ENCODE measurements around the gene COL4A5. TPM values are rescaled to one million over a fixed set of nuclear protein-coding genes. Genes with fewer than 3 reads are reported as not detected.

Gene COL4A5
- total and polyA plus RNA-seq, 4 donors, result 0.63 to 10.3 (median 1.2) TPM

GRCh38 chrX:108396986-108397385, 42.7 kb upstream of the COL4A5 start:
- WGBS, result 100% methylated on average over 1 of the region's 1 CpG
- Histone ChIP-seq H3K4me3 (ENCODE audit: low read depth in 1 of 3, low read length in 3 of 3) (no peak overlapping the region), H3K4me1 (ENCODE audit: control insufficient read depth in 4 of 4, insufficient read depth in 4 of 4, low read length in 3 of 4) (no peaks in the 10 kb centered on the region), H3K27ac (ENCODE audit: low read depth in 1 of 2, low read length in 2 of 2) (no peak overlapping the region), H3K9me3 (ENCODE audit: control insufficient read depth in 4 of 4, low read length in 3 of 4) (no peaks in the 10 kb centered on the region), H3K9ac (ENCODE audit: low read depth in 1 of 2, low read length in 2 of 2) (no peak overlapping the region), H3K36me3 (ENCODE audit: control insufficient read depth in 4 of 4, insufficient read depth in 3 of 4, low read depth in 1 of 4, low read length in 3 of 4) (no peaks in the 10 kb centered on the region), H3K27me3 (ENCODE audit: control insufficient read depth in 4 of 4, insufficient read depth in 4 of 4, low read length in 3 of 4) (no peaks in the 10 kb centered on the region)
- no peak for DNase-seq (ENCODE audit: low spot score)
- no peak for TF ChIP-seq CTCF (IDR thresholded peaks at IDR 0.05; ENCODE audit: low read depth, low read length, missing input control)
- no peak for TF ChIP-seq FOXA2 (IDR thresholded peaks at IDR 0.05)
- TF ChIP-seq EGR1 (IDR thresholded peaks at IDR 0.05; ENCODE audit: low read depth in 2 of 2), result no peak
- TF ChIP-seq RAD21 (IDR thresholded peaks at IDR 0.05), result no peak
- no peak for TF ChIP-seq ATF3 (IDR thresholded peaks at IDR 0.05)
- TF ChIP-seq NR2F2 (IDR thresholded peaks at IDR 0.05), result no peak
- TF ChIP-seq HNF4A (conservative IDR thresholded peaks at IDR 0.05), result no peak
- no peak for TF ChIP-seq MAX (IDR thresholded peaks at IDR 0.05)
- no peak for TF ChIP-seq YY1 (IDR thresholded peaks at IDR 0.05)
- no peak for TF ChIP-seq TAF1 (conservative IDR thresholded peaks at IDR 0.05)
- TF ChIP-seq JUND (IDR thresholded peaks at IDR 0.05), result no peak
- no peak for TF ChIP-seq FOXA1 (IDR thresholded peaks at IDR 0.05)
- TF ChIP-seq RXRA (IDR thresholded peaks at IDR 0.05), result no peak
- TF ChIP-seq REST (IDR thresholded peaks at IDR 0.05), result no peak

- H3K27ac ChIP-seq (ENCODE audit: low read depth in 1 of 2, low read length in 2 of 2), result no peak overlapping the region
- no peak overlapping the region for H3K4me3 ChIP-seq (ENCODE audit: low read depth in 1 of 3, low read length in 3 of 3)
- no peaks in the 10 kb centered on the region for H3K4me1 ChIP-seq (ENCODE audit: control insufficient read depth in 4 of 4, insufficient read depth in 4 of 4, low read length in 3 of 4)
- no peaks in the 10 kb centered on the region for H3K27me3 ChIP-seq (ENCODE audit: control insufficient read depth in 4 of 4, insufficient read depth in 4 of 4, low read length in 3 of 4)
- H3K9me3 ChIP-seq (ENCODE audit: control insufficient read depth in 4 of 4, low read length in 3 of 4), result no peaks in the 10 kb centered on the region
- 90% methylated on average over 6 of the region's 6 CpGs for WGBS
- H3K9ac ChIP-seq (ENCODE audit: low read depth in 1 of 2, low read length in 2 of 2), result no peak overlapping the region
- H3K36me3 ChIP-seq (ENCODE audit: control insufficient read depth in 4 of 4, insufficient read depth in 3 of 4, low read depth in 1 of 4, low read length in 3 of 4), result no peaks in the 10 kb centered on the region
- no peak for DNase-seq (ENCODE audit: low spot score)
- TF ChIP-seq NR2F2 (IDR thresholded peaks at IDR 0.05), result no peak
- TF ChIP-seq REST (IDR thresholded peaks at IDR 0.05), result no peak
- no peak for TF ChIP-seq FOXA2 (IDR thresholded peaks at IDR 0.05)
- TF ChIP-seq SP1 (IDR thresholded peaks at IDR 0.05), result no peak
- no peak for TF ChIP-seq ZBTB33 (IDR thresholded peaks at IDR 0.05)
- no peak for TF ChIP-seq RXRA (IDR thresholded peaks at IDR 0.05)
- TF ChIP-seq EGR1 (IDR thresholded peaks at IDR 0.05; ENCODE audit: low read depth in 2 of 2), result no peak
- TF ChIP-seq YY1 (IDR thresholded peaks at IDR 0.05), result no peak
- TF ChIP-seq HNF4G (IDR thresholded peaks at IDR 0.05), result no peak
- TF ChIP-seq JUND (IDR thresholded peaks at IDR 0.05), result no peak
- no peak for TF ChIP-seq CTCF (IDR thresholded peaks at IDR 0.05; ENCODE audit: low read depth, low read length, missing input control)
- no peak for TF ChIP-seq TAF1 (conservative IDR thresholded peaks at IDR 0.05)
- TF ChIP-seq HNF4A (conservative IDR thresholded peaks at IDR 0.05), result no peak
Observed at GRCh38 chrX:108397627-108398391, 41.8 kb upstream of the COL4A5 start.
